NCI-H460 (cell line): ENCODE data around the gene CRBN. TPM values are rescaled to one million over a fixed set of nuclear protein-coding genes. Genes with fewer than 3 reads are reported as not detected.

ENCODE experiments used
- DNase-seq: peaks from one replicate; pipeline ENCODE4 v3.0.0-alpha.2; 2016; ENCODE audit warnings: low read depth; ENCODE audit errors: extremely low read depth
- small RNA-seq, 2 experiments: library from RNA; depleted of rRNA; stranded (forward); fragments of <200 nt; gene quantifications; one replicate each; pipeline ENCODE3, GENCODE V24; 2014
- total RNA-seq: library from RNA; depleted of rRNA; stranded (reverse); fragments of >200 nt; shearing (Covaris generic); gene quantifications from 2 replicates; pipeline ENCODE4 v1.2.3, GENCODE V29; 2014; rRNA removed

Gene CRBN
- total RNA-seq, 1 experiment from 2014 or later: 21.6 TPM

DNA sequence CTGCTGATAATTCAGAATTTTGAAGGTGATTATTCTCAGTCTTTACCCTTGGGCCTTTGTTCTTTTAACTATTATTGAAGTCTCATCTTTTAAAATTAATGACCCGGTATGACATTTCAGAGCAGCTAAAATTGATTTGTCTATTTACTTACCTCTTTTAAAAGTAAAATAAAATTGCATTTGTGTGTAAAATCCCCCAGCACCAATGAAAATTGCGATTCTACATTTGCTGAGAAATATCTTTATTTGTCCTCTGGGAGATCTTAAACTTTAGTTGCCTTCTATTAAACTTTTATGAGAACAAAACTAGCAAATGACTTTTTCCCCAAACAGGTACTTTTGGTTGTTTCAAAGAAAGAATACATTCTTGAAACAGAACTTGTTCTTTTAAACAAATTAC lies 61.8 kb downstream of the CRBN start:
- DNase-seq: no peak

DNA sequence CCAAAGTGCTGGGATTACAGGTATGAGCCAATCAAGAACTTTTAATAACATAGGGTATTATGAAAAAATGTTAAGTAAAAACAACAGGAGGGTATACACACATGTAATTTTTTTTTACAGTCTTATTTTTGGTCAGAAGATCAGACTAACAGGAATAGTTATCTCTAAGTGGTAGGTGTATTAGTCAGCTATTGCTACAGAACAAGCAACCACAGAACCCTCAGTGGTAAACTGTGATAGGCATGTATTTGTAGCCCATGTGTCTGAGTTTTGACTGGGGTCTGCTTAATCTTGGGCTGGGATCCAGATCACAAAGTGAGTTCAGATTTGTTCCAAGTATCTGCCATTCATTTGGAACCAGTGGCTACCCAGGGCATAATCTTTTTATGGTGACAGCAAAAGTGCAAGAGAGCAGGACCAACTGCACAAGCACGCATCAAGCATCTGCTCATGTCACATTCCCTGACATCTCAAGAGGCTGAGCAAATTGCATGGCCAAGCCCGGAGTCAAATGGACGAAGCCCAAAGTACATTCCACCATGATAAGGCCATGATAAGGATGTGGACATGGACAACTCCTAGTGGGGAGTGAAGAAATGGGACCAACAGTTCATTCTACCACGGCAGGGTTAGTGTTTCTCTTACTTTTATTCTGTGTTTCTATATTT lies 66.3 kb downstream of the CRBN start:
- no peak for DNase-seq

DNA sequence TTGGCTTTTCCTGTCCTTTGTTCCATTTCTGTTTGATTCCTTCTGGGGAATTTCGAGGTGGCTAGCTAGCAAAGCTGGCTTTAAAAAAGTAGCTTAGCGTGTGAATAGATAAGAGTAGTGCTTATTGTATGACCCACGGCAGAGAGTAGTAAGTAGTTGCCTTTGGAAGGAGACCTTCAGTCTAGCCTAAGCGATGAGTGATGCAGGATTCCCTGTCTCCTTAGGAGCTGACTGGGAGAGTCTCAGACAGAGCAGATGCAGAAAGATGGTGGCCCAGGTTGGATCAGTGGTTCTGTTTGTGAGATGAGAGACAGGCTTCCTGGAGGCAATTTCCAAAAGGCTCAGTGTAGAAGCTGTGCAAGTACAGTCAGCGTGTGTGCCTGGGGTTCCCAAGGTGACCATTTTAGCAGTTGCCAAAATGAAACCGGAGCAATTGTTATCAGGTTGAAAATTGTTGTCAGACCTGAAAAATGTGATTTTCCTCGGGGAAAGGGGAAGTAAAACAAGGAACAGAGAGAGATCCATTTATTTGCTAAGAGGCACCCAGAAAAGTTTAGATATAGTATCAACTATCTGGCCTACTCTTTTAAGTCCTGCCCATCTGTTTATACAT lies 68.6 kb downstream of the CRBN start:
- no peak for DNase-seq

DNA sequence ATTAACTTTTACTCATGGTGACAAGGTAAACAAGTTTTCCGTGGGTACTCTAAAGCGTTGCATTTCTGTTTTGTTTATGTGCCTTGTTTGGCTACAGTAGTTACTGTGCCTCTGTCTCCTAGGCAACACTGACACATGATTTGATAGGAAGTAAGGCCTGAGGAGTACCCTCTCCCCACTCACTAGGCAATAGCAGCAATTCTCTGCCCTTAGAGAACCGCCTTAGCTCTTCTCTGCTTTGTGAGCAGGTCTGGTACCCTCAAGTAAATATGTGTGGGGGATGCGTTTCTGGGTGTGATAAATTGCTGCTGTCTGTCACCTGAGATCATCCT lies 69.2 kb downstream of the CRBN start, which contains the start of gene IL5RA:
IL5RA (minus strand) TSS at position 76 of the 332 bp plus-strand sequence. CDS start 5,390 bp downstream, outside the sequence.
- no peak for DNase-seq

DNA sequence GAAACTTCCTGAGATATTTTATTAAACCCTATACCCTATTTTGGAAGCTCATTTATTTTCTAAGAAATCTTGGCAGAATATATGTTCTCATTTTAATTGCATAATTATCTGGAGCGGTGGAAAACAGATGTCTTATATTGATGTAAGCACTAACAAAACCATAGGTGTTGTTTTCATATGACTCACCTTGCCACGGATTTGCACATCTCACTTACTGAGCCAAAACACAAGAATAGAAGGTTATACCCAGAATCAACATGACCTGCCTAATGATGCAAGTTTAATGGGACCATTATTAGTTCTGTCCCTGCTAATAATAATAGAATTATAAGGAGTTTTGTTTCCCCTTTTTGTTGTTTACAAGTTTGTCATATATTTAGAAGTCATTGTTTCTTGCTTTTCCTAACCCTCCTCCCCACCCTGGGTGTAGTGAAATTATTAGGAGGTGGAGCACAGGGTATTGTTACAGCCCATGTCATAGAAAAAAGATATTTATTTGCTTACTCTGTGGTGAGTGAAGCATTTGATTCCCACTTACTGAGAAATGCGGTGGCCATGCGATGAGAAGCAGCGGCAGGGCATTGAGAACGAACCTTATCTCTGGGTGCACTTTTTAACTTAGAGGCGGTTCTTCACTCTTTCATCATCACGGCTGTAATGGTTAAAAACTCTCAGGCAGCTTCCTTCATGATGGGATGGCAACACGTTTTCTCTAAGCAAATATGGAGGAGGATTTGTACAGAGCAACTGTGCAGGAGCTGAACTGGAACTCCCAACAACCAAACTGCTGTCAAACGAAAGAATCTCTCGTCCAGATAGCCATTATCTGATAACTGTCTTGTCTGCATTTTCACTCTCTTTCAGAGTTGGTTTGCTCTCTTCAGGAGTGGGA lies 69.8 kb downstream of the CRBN start:
- DNase-seq: no peak

DNA sequence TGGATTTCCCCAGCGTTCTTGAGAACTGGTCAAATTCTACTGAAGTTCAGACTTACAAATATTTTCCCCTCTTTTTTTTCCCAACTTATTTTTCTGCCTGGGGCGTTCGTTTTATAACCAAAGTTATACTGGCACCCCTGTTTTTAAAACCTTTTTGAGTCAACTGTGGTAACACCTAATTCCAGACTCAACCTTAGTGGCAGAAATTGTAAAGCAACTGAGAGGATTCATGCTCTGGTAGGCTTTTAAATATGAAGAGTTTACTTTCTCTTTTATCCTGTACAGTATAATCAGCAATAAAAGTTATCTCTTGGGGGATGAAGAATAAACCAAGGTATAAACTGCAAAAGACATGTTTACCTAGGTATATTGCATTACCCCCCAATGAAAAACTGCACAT lies 71.6 kb downstream of the CRBN start:
- DNase-seq: no peak

DNA sequence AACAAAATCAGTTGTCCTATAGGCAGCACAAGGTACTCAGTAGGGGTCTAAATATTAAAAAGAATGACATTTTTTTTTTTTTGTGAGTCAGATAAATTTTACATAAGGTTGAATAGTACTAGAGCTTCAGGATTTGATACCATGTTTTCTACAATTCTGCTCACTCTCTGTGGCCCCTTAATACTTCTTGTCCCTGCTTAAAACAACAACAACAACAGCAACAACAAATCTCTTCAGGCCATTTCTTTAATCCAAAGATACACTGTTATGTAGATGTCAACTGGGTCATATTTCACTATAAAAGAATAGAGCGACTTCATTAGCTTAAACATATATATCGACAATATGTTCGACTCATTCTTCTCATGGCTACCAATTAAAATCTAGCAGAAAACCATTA lies 72.3 kb downstream of the CRBN start:
- DNase-seq: no peak

DNA sequence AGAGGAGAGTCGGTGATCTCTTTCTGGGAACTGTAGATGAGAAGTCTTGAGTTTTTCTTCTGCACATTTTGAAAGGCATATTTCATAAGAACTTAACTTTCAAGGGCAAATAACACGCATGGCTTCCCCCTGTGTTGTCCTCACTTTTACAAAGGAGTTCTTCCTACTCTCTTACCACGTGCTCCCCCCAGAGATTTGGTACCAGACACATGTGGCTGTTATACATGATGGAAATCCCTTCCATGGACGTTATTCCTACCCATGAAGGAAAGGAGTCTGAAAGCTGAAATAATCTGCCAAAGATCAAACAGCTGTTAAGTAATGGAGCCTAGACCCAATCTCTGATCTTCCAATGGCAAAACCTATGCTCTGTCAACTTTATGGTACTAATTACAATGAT lies 73.7 kb downstream of the CRBN start:
- no peak for DNase-seq

DNA sequence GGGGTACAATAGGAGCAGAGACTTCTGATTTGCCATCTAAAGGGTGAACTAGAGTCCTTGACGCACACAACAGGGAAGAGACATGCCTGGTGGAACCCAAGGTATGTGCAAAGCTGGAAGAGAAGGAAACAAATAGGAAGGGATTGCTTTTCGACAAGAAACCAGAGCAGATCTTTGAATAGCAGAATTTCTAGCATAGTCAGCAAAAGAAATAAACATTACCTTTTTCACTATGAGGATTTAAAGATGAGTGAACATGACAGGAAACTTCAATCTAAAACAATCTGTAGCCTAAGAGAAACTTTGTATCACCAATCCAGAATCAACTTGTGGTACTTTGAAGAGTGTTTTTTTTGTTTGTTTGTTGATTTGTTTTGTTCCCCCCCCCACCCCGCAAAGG lies 74.2 kb downstream of the CRBN start:
- DNase-seq: no peak

DNA sequence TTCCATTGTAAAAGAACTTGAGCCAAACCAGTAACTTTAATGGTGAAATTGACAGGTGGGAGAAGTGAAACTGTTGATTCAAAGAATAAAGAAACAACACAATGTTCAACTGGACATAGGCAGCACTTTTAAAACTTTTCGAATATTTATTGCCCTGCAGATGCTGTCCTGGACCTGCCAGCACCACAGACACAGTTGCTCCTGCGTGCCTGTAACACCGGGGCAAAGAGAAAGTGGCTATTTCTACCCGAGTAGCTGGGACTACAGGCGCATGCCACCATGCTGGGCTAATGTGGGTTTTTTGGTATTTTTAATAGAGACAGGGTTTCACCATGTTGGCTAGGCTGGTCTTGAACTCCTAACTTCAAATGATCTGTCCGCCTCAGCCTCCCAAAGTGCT lies 76.7 kb downstream of the CRBN start:
- DNase-seq: no peak

DNA sequence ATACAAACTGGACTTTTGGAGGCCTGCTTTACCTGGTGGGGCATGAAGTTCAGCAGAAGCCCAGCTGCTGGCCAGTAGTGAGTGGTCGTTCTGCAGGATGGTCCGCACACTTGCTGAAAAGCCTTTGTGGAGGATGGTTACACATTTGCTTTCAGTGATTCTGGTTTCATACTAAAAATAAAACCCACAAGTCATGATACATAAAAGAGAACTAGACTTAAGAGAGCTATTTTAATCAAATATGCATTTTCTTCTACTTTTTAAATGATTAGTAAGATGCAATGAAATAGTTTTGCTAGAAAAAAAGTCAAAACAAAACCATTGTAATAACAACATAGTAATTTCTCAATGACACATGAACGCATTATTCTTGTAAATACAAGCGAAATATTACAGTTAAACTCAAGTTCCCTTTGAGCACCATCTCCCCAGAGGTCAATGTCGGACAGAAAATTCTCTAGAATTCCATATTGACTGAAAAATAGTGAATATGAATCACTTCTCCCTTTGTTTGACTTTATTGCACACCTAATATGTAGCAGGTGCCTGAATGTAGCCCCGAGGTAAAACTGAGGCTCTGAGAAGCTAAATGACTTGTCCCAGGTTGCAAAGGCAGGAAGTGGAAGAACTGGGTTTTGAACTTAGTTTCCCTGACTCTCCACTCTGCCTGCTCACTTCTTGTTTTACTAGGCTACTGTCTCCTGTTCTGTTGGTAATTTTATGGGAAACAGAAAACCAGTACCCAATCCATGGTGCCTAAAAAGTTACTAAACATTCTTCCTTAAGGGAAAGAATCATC lies 77.6 kb downstream of the CRBN start:
- DNase-seq: no peak

Small RNAs within 50 kb of the gene (small RNA-seq; reads per million reads assigned to genes)
- gene RF00416: 0 reads per million in 2 experiments

Other genes with a start within 250 kb of the CRBN start
- gene IL5RA, start 69.3 kb downstream of the CRBN start, total RNA-seq: 0.06 TPM in 1 of 2 replicates, not detected in the other
- 18.5 and 25.9 TPM in 2 replicates for gene TRNT1, start 52.8 kb downstream of the CRBN start, total RNA-seq